ENCODE data around the gene MCU. TPM values are rescaled to one million over a fixed set of nuclear protein-coding genes. Genes with fewer than 3 reads are reported as not detected.

The MCU gene
- total RNA-seq, 4 donors from 2014 or later: 13.2 to 29.8 (median 16.3) TPM

DNA sequence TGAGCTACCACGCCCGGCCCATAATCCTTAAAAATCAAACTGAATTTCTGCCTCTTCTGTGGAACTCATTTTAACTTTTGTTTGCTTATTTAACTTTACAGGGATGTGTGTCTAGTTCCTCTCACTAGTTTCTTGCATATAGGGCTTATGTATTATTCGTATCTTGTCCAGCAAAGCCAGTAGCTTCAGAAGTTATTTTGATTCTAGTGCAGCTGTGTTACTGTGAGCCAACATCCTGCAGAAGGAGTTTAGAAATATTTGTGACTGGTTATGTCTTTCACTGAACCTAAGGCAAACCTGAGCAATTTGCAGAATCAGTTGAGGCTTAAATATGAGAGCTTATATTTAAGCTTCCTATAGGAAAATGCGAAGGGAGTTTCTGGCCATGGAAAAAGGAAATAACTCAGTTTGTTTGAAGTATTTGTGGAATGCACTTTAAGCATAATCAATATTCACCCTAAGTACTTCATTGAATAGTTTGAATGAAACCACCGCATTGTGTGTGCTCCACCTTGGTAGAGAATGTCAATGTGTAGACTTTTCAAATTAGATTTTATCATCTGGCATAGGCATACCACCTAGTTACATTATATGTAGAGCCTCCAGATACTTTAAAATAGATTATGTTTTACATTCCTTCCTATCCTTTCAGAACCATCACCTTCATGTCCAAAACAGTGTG lies 90.8 kb downstream of the MCU start:
- no peak for ATAC-seq (ENCODE audit: low FRiP score)

GRCh38 chr10:72783410-72783833 lies 91.5 kb downstream of the MCU start:
- ATAC-seq (ENCODE audit: low FRiP score): no peak
- TF ChIP-seq, protein P1, sequence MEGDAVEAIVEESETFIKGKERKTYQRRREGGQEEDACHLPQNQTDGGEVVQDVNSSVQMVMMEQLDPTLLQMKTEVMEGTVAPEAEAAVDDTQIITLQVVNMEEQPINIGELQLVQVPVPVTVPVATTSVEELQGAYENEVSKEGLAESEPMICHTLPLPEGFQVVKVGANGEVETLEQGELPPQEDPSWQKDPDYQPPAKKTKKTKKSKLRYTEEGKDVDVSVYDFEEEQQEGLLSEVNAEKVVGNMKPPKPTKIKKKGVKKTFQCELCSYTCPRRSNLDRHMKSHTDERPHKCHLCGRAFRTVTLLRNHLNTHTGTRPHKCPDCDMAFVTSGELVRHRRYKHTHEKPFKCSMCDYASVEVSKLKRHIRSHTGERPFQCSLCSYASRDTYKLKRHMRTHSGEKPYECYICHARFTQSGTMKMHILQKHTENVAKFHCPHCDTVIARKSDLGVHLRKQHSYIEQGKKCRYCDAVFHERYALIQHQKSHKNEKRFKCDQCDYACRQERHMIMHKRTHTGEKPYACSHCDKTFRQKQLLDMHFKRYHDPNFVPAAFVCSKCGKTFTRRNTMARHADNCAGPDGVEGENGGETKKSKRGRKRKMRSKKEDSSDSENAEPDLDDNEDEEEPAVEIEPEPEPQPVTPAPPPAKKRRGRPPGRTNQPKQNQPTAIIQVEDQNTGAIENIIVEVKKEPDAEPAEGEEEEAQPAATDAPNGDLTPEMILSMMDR (IDR thresholded peaks at IDR 0.05): no peak
- no peak for DNase-seq (ENCODE audit: low spot score)

More for the DNA sequence above, 90.8 kb downstream of the MCU start:
- TF ChIP-seq, protein P1 (IDR thresholded peaks at IDR 0.05): no peak
- no peak for DNase-seq (ENCODE audit: low spot score)

DNA sequence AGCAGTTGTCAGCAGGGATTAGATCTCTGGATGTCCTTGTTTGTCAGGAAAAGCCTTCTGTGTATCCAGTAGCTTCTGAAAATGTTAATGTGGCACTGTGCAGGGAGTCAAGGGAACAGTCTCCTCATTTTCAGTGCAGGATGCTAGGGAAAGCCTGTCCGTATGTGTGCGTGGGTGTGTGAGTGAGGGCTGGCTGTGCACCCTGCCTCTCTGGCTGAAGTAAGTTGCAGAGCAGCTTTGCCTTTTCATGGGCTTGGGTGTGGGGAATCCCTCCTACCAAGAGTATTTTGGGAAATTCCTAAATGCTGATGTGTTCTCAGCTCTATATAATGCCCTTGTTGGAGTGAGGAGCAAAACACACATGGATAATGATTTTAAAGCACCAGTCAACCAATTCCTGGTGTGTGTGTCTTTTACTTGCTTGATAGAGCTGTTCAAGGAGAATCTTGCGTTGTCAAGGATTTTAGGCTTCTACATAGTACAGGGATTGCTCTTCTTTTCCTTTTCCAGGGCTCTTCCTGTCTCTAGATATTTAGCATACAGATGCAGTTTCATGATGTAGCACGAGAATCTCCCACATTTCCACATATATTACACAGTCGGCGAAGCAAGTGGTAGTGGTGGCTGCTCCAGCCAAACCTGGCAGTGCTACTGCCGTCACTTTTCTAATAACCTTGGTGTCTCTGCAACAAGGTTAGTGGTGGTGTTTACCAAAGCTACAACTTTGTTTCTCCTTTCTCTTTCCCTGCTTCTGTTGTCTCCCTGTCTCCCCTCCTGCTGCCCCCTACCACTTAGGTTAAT lies 92.8 kb downstream of the MCU start:
- ATAC-seq (ENCODE audit: low FRiP score): peak; percentile 80
- DNase-seq (ENCODE audit: low spot score): no peak
- TF ChIP-seq, protein P1 (IDR thresholded peaks at IDR 0.05): no peak

- TF ChIP-seq, protein P1 (IDR thresholded peaks at IDR 0.05): no peak
- ATAC-seq (ENCODE audit: low FRiP score): no peak
- DNase-seq (ENCODE audit: low spot score): no peak
Observed at GRCh38 chr10:72785409-72785808, 93.5 kb downstream of the MCU start.

DNA sequence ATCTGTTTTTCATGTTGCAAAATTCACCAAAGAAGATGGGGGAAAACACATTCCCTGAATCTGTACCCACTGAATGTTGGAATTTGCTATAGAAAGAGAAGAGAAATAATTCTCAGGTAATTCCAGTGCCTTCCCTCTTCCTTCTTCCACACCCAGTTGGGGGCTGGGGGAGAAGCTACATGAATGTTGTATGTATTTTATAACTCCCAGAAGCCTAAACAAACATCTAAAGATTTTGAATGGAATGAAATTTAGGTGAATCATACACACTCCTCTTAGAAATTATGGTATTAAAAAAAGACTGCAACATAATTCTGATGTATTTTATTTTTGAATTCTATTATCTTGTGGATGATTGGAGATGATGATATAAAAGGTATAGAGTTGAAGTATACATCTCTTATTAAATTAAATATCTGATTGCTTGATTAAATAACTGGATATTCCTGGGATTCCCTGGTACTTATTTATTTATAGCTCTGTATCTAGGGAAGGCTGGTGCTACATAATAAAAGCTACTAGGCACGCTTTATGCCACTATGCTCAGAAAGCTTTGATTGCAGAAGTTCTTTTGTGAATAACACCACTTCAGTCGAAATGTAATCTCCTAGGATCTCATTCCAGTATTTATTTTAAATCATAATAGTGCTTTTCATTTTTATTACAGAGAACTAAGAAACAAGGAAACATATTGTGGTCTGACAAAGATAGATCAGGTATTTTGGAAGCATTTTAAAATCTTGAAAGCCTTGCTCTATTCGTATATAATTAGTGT lies 98.5 kb downstream of the MCU start:
- ATAC-seq (ENCODE audit: low FRiP score) (no peak), DNase-seq (ENCODE audit: low spot score) (no peak)
- TF ChIP-seq, protein P1 (IDR thresholded peaks at IDR 0.05): no peak

DNA sequence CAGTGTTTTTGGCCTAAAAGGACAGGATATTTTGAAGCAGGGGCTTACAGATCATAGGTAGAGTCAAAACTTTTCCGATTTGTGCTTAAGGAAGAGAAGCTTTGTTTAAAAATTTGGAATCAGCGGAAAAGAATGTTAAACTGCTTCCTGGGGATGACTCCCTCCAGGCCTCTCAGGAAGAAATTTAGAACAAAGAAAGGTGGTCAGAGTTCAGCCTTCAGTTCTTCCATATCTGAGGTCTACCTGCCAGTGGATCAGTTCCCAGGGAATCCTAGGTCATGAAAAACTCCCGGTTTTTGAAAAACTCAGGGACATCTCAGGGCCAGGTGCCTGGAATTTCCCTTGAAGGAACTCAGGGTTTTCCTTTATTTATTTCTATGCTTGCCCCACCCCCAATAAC lies 100.3 kb downstream of the MCU start:
- DNase-seq (ENCODE audit: low spot score) (no peak), ATAC-seq (ENCODE audit: low FRiP score) (no peak)
- TF ChIP-seq, protein P1 (IDR thresholded peaks at IDR 0.05): no peak
